ENCODE measurements around the gene TBCEL. TPM values are rescaled to one million over a fixed set of nuclear protein-coding genes. Genes with fewer than 3 reads are reported as not detected.

TBCEL gene
- total RNA-seq, 1 donor from 2014 or later, result 25.0 TPM

DNA sequence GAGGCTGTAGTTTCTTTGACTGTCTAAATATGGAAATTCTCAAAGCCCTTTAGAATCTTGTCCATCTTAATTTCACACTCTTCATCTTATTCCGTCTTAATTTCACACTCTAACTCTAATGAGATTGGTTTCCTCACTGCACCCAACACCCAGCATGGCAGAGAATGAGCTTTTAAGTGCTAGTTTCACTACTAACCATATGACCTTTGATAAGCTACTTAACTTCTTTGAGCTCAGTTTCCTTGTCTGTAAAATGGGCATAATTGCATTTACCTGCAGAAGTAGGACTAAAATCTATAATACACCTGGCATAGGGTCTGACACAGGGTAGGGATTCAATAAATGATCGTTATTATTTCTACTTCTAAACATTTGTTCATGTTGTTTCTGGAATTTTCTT, 30.4 kb downstream of the TBCEL start:
- TF ChIP-seq, protein P1, sequence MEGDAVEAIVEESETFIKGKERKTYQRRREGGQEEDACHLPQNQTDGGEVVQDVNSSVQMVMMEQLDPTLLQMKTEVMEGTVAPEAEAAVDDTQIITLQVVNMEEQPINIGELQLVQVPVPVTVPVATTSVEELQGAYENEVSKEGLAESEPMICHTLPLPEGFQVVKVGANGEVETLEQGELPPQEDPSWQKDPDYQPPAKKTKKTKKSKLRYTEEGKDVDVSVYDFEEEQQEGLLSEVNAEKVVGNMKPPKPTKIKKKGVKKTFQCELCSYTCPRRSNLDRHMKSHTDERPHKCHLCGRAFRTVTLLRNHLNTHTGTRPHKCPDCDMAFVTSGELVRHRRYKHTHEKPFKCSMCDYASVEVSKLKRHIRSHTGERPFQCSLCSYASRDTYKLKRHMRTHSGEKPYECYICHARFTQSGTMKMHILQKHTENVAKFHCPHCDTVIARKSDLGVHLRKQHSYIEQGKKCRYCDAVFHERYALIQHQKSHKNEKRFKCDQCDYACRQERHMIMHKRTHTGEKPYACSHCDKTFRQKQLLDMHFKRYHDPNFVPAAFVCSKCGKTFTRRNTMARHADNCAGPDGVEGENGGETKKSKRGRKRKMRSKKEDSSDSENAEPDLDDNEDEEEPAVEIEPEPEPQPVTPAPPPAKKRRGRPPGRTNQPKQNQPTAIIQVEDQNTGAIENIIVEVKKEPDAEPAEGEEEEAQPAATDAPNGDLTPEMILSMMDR (IDR thresholded peaks at IDR 0.05; ENCODE audit: borderline replicate concordance), result no peak
- DNase-seq, result no peak
- no peak overlapping the region for H3K4me3 ChIP-seq
- H3K36me3 ChIP-seq, result peaks cover 75% of the 10 kb centered on the region
- H3K27me3 ChIP-seq (ENCODE audit: low read depth), result no peaks in the 10 kb centered on the region
- intact Hi-C loops (cut with micrococcal nuclease), result no loop called here
- H3K27ac ChIP-seq (replicated peaks), result no peak overlapping the region
- H3K4me1 ChIP-seq, result no peaks in the 10 kb centered on the region
- no peaks in the 10 kb centered on the region for H3K9me3 ChIP-seq (replicated peaks)

DNA sequence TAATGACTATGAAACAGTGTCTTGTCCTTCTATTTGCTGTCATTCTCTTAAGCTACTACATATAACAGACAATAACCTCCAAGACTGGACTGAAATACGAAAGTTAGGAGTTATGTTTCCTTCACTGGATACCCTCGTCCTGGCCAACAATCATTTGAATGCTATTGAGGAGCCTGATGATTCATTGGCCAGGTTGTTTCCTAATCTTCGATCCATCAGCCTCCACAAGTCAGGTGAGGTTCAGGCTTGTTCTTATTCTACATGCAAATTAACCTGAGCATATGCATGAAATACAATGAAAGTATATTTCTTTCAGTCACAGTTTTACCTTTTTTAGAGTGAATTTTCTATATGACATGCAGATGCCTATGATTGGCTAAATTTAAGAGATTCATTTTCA, 31.2 kb downstream of the TBCEL start:
- H3K27me3 ChIP-seq (ENCODE audit: low read depth), result no peaks in the 10 kb centered on the region
- intact Hi-C loops (cut with micrococcal nuclease), result no loop called here
- H3K4me3 ChIP-seq, result no peak overlapping the region
- no peaks in the 10 kb centered on the region for H3K4me1 ChIP-seq
- TF ChIP-seq, protein P1 (IDR thresholded peaks at IDR 0.05; ENCODE audit: borderline replicate concordance), result no peak
- no peak overlapping the region for H3K27ac ChIP-seq (replicated peaks)
- H3K36me3 ChIP-seq, result peaks cover 75% of the 10 kb centered on the region
- no peak for DNase-seq
- no peaks in the 10 kb centered on the region for H3K9me3 ChIP-seq (replicated peaks)

DNA sequence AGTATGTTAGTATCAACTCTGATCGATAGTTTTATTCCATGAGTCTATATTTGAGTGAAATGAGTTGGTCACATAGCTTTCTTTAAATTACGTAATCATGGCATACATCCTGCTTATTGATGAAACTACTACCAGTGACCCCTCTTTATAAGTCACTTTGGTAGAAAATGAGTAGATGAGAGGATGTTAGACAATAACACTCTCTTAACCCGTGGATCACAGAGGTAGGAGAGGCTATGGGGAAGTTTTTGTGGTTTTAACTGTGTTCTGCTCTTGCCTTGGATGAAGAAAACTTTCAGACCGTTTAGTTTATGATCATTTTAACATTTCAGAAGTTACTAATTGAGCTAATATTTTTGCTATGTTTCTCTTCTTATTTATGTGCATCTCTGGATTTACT, 34.0 kb downstream of the TBCEL start:
- Histone ChIP-seq H3K27me3 (ENCODE audit: low read depth) (no peaks in the 10 kb centered on the region), H3K4me3 (no peak overlapping the region), H3K9me3 (replicated peaks) (no peaks in the 10 kb centered on the region), H3K27ac (replicated peaks) (no peak overlapping the region), H3K36me3 (peaks cover 91% of the 10 kb centered on the region), H3K4me1 (no peaks in the 10 kb centered on the region)
- intact Hi-C loops (cut with micrococcal nuclease), result no loop called here
- TF ChIP-seq, protein P1 (IDR thresholded peaks at IDR 0.05; ENCODE audit: borderline replicate concordance), result no peak
- DNase-seq, result no peak

DNA sequence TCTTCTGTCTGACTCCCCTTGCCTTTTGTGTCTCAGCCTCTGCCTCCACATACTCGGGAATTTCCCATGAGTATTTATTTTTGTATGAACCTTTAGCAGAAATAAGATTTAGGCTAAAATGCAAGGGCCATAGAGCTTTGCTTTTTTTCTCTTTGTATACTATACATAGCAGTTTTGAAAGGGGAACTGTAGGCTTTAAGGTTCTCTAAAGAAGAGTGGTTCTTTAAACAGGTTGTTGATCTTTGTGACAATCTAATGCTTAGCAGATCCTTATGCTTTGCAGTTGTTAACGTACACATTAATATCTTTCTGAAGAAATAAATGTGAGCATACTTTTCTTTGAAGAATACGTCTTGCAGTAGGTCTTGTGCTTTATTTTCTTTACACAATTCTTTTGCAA, 35.0 kb downstream of the TBCEL start:
- intact Hi-C loops (cut with micrococcal nuclease), result no loop called here
- H3K4me3 ChIP-seq, result no peak overlapping the region
- H3K9me3 ChIP-seq (replicated peaks), result no peaks in the 10 kb centered on the region
- no peak for DNase-seq
- no peak overlapping the region for H3K27ac ChIP-seq (replicated peaks)
- H3K4me1 ChIP-seq, result no peaks in the 10 kb centered on the region
- H3K27me3 ChIP-seq (ENCODE audit: low read depth), result no peaks in the 10 kb centered on the region
- H3K36me3 ChIP-seq, result peaks cover 89% of the 10 kb centered on the region
- TF ChIP-seq, protein P1 (IDR thresholded peaks at IDR 0.05; ENCODE audit: borderline replicate concordance), result no peak

DNA sequence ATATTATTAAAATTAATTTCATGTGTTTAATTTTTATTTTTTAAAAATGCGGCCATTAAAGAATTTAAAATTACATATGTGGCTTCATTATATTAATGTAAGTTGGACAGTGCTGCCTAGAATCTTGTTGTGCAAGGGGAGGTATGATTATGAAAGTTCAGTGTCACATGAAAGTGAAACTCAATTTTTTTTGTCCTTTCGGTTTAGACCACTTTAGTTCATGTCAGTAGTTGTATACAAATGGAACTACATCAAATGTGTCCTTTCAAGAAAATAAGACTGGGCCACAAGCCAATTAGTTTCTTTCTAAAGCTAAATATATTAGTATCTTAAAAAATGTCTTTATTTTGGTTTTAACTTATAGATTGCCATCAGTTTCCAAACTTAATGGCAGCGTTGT, 35.7 kb downstream of the TBCEL start:
- no peak overlapping the region for H3K27ac ChIP-seq (replicated peaks)
- H3K27me3 ChIP-seq (ENCODE audit: low read depth), result no peaks in the 10 kb centered on the region
- H3K9me3 ChIP-seq (replicated peaks), result no peaks in the 10 kb centered on the region
- intact Hi-C loops (cut with micrococcal nuclease), result no loop called here
- TF ChIP-seq, protein P1 (IDR thresholded peaks at IDR 0.05; ENCODE audit: borderline replicate concordance), result no peak
- H3K4me1 ChIP-seq, result no peaks in the 10 kb centered on the region
- H3K4me3 ChIP-seq, result no peak overlapping the region
- no peak for DNase-seq
- peaks cover 87% of the 10 kb centered on the region for H3K36me3 ChIP-seq

DNA sequence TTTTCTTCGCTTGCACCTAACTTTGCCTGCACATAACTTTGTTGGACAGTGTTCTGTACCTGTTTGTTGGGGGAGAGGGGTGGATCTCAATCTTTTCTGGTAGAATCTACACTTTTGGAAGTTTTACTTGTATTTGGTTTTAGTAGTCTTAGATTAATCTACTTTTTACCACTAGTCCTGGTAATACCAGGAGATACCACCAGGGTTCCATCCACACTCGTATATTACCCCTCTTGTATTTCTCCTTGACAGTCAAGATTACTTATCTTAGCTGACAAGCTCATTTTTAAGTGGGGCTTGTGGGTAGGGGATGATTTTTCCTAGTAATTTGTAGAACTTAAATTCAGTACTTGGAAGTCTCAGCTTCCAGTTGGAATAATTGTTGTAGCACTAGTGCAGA, 39.8 kb downstream of the TBCEL start:
- H3K4me3 ChIP-seq, result no peak overlapping the region
- H3K9me3 ChIP-seq (replicated peaks), result no peaks in the 10 kb centered on the region
- peaks cover 82% of the 10 kb centered on the region for H3K36me3 ChIP-seq
- no peaks in the 10 kb centered on the region for H3K4me1 ChIP-seq
- DNase-seq, result no peak
- intact Hi-C loops (cut with micrococcal nuclease), result no loop called here
- no peak overlapping the region for H3K27ac ChIP-seq (replicated peaks)
- no peaks in the 10 kb centered on the region for H3K27me3 ChIP-seq (ENCODE audit: low read depth)
- TF ChIP-seq, protein P1 (IDR thresholded peaks at IDR 0.05; ENCODE audit: borderline replicate concordance), result peak; percentile 52

Measured in left ventricle myocardium inferior (tissue), 1 donor.